NCI-H2107 treated with DMSO at 0.1 percent for 48 hours (cell line): ENCODE data around the gene GRAMD1B.
"Not testable (repeated sequence)": the region's sequence is repeated elsewhere in the genome, so short reads cannot be mapped to it uniquely, and the experiment has no call there.

ENCODE experiments used
- DNase-seq: peaks from one replicate; lab custom pipeline; 2025; ENCODE audit not compliant: unreplicated experiment; lab: John Stamatoyannopoulos, UW

The GRAMD1B gene

GRCh38 chr11:123505546-123506299 lies 75.7 kb downstream of the GRAMD1B start:
- no peak for DNase-seq

GRCh38 chr11:123507043-123507442 lies 77.0 kb downstream of the GRAMD1B start:
- no peak for DNase-seq

GRCh38 chr11:123509737-123510578 lies 79.9 kb downstream of the GRAMD1B start:
- peak; percentile 44 for DNase-seq

GRCh38 chr11:123510579-123510905 lies 80.5 kb downstream of the GRAMD1B start:
- no peak for DNase-seq

- peak; percentile 56 for DNase-seq
Measured at GRCh38 chr11:123511037-123511870, 81.2 kb downstream of the GRAMD1B start.

- not testable (repeated sequence) for DNase-seq
Measured at GRCh38 chr11:123513309-123513708, 83.2 kb downstream of the GRAMD1B start.

- no peak for DNase-seq
Measured at GRCh38 chr11:123516238-123516637, 86.2 kb downstream of the GRAMD1B start.

GRCh38 chr11:123517559-123518364 lies 87.7 kb downstream of the GRAMD1B start:
- DNase-seq = no peak

GRCh38 chr11:123518496-123519054 lies 88.5 kb downstream of the GRAMD1B start:
- no peak for DNase-seq

- no peak for DNase-seq
Measured at GRCh38 chr11:123519055-123519796, 89.2 kb downstream of the GRAMD1B start.

- no peak for DNase-seq
Measured at GRCh38 chr11:123519797-123520193, 89.7 kb downstream of the GRAMD1B start.

- DNase-seq = not testable (repeated sequence)
Measured at GRCh38 chr11:123520476-123520875, 90.4 kb downstream of the GRAMD1B start.

GRCh38 chr11:123521001-123521400 lies 90.9 kb downstream of the GRAMD1B start:
- DNase-seq = no peak

GRCh38 chr11:123521930-123522329 lies 91.9 kb downstream of the GRAMD1B start:
- no peak for DNase-seq

GRCh38 chr11:123523539-123523938 lies 93.5 kb downstream of the GRAMD1B start:
- DNase-seq = no peak

- DNase-seq = no peak
Measured at GRCh38 chr11:123525097-123525496, 95.0 kb downstream of the GRAMD1B start.

- no peak for DNase-seq
Measured at GRCh38 chr11:123525511-123525918, 95.4 kb downstream of the GRAMD1B start.

- DNase-seq = no peak
Measured at GRCh38 chr11:123526027-123526805, 96.1 kb downstream of the GRAMD1B start.

- DNase-seq = no peak
Measured at GRCh38 chr11:123526918-123527317, 96.8 kb downstream of the GRAMD1B start.
